HG03354 (cell line): ENCODE results near the gene PI3.
"Not testable (repeated sequence)": the region's sequence is repeated elsewhere in the genome, so short reads cannot be mapped to it uniquely, and the experiment has no call there.

Experiments
- ATAC-seq: cut with Tn5 transposase; IDR thresholded peaks from one replicate; pipeline ENCODE4 v1.9.1; 2021; ENCODE audit warnings: mild to moderate bottlenecking; ENCODE audit not compliant: unreplicated experiment, poor library complexity, severe bottlenecking

Gene PI3, protein sequence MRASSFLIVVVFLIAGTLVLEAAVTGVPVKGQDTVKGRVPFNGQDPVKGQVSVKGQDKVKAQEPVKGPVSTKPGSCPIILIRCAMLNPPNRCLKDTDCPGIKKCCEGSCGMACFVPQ

DNA sequence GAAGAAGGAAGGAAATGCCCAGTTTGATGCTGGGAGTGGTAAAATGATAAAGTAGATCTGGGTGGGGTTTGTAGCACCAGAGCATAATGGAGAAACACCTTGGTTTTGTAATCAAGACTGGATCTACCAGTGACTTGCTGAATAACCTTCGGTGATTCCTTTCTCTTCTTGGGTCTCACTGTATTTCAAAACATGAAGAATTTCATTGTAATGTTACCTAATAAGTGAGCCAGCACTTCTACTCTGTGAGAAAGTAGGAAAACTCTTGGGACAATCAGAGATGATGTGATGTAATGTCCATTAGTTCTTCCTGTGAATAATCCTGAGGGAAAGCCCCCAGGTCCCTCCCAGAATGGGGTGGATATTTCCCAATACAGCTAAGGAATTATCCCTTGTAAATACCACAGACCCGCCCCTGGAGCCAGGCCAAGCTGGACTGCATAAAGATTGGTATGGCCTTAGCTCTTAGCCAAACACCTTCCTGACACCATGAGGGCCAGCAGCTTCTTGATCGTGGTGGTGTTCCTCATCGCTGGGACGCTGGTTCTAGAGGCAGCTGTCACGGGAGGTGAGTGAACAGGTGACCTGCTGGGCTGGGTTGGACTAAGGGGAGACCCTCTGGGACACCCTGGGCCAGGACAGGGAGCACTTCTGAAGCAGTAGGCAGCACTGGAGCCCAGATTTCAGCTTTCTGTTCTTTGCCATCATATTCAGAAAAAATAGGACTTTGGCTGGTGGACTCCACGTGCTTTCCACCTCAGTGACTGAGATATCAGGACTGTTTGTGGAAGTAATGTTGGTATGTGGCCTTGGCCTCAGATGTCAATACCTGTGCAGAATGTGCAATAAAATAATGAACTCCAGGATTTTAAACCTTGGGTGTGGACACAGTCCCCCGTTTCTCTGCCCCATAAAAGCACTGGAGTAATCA is at the start of gene PI3:
Gene PI3 (plus strand): TSS at position 469 of the 931 bp plus-strand sequence. CDS start 21 bp downstream, at position 490.
- no peak for ATAC-seq

DNA sequence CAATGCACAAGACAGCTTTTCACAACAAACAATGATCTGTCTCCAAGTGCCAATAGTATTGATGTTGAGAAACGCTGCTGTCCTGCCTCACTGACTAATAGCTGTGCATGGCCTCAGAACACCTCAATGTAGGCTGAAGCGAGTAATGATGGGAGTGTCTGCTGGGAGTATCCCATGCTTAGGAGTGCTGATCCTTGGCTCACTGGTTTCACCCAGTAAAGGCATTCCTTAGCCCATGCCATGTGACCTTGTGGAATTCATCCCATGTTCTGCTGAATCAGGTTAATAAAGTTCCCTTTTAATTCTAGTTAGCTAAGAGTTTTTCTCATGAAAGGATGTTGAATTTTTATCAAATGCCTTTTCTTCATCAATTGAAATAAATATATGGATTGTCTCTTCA is 46.6 kb upstream of the PI3 start:
- ATAC-seq, result no peak

DNA sequence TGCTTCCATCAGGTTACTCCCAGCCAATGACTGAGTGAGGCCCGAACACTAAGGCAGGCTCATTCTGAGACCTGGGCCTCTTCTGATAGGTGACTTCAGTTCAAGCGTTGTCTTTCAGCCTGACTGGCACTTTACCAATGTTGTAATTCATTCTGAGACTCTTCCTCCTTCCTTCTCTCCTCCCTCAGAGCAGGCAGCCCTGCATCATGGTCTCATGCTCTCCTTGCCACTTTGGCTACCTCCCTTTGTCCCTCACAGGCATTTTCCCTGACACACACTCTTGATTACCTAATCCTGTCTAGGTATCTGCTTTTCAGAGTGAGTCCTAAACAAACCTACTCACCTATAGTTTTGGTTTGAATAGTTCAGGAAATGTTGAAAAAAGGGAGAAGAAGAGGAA is 37.8 kb upstream of the PI3 start:
- no peak for ATAC-seq

DNA sequence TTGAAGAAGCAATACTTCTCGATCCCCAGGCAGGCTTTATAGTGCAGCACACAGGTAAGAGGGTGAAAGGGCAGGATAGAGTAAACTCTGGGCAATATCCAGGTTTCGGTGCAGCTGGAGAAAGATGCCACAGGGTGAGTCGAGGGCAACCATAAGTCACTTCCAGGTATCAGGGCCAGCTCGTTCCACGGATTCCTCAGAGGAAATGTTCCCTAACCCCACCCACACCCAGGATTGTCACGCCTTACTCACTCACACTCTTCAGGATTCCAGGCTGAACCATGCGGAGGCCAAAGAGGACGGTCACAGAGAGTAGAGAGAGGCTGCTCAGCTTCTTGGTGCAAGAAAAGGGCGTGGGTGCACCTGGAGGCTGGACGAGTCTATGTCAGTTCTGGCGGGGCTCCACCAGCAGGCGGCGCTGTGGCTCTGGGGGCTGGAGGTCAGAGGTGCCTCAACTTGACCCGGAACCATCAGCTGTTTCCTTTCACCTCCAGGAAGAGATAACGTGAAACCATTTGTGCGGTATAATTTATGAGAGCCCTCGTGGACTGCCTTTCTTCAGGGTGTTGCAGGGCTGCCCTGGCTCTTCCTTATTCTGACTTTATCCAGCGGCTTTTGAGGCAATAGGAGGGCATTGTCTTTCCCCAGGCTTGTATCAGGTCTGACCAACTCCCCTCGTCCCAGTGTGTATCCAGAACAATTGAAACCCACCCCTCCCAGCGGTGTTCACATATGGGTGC is 36.0 kb upstream of the PI3 start:
- ATAC-seq, result no peak

DNA sequence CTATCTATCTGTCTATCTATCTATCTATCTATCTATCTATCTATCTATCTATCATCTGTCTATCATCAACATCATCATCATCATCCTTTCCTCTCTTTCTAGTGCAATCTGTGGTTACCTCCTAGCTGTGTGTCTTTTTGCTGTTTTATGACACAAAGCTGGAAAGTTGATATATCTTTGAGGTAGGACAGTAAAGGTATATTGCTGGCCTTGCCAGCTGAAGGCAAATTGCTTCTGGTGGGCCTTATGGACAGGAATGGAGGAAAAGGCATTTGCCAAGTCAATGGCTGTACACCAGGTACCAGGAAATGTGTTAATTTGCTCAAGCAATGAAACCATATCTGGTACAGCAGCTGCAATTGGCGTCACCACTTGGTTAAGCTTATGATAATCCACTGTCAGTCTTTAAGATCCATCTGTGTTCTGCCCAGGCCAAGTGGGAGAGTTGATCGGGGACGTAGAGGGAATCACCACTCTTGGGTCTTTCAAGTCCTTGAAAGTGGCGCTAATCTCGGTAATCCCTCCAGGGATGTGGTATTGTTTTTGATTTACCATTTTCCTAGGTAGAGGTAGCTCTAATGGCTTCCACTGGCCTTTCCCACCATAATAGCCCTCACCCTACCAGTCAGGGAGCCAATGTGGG is 34.8 kb upstream of the PI3 start:
- ATAC-seq, result not testable (repeated sequence)

DNA sequence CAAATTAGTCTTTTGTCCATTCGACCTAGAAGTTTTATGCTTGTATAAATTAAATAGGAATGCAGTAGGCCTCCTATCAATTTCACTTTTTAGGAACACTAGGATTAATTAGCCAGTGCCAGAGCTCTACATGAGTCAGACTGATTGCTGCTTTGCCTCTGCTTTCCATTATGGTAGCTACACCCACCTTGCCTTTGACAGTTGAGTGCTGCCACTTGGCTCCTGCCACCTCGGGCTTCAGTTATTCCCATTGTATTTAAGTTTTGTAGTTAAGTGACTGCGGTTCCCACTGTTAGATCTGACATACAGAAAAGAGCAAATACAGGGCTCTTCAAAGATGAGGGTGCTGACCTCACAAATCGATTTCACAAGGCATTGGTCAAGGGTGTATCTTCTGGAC is 33.9 kb upstream of the PI3 start:
- no peak for ATAC-seq

DNA sequence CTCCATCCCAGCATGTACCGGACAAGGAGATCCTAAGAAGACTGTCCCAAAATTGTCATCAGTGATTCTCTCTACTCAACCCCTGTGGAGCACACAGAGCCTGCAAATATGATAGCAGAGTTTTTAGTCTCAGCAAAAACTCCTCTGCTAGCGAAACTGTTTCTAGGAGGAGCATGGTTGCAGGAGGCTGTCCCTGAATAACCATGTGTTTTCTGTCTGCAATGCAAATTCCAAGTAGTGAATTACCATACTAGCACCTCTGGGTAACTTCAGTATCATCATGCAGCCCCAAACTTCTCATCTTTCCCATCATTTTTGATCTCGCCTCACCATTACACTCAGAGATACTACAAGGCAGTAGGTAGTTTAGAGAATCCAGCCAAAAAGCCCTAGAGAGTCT is 25.6 kb upstream of the PI3 start:
- no peak for ATAC-seq

DNA sequence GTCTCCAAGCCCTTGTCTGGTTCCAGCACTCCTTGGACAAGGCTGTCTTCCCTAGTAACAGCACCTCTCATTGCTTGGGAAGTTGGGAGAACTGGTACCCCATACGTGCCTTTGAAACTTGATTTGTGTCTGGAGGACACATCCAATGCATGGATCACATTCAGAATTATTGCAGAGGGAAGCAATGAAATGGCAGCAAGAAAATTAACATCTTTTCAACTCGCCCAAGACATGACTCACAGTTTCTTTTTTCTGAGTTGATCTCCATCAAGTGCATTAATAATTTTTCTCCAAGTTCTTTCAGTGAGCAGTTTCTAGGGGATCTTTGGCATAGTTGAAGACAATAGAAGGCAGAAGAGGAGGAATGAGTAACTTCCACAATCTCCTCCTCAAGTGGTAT is 22.3 kb upstream of the PI3 start:
- ATAC-seq, result no peak

DNA sequence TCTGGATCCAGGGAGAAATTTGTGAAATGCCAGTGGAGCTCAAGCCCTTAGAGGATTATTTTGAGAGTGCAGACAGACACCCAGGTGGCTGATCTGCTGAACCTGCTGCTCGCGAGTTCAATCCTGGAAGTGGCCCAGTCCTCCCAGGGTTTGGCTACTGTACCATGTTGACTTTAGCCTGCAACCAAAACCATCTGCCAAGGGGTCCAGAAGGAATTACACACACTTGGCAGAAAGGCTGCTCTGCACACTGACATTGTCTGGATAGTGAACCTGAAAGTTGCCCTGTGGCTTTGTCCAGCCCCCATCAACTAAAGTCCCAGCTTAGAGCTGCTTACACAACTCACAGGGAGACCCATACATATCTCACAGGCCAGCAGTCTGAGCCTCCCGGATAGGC is 21.6 kb upstream of the PI3 start:
- no peak for ATAC-seq

DNA sequence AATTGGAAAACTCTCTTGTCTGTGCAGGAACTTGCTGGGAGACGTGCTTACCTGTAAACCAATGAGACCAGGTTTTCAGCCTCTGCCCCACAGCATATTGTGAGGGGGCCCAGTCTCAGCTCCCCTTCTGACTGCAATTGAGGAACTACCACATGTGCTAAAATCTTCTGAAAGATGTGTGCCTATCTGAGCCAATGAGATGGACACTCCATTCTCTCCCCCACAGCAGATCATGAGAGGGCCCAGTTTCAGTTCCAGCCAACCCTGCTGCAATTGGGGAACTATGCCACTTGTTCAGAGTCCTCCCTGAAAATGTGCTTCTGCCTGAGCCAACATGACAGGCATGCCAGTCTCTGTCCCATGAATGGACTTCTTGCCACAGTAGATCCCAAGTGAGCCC is 20.9 kb upstream of the PI3 start:
- ATAC-seq, result no peak

DNA sequence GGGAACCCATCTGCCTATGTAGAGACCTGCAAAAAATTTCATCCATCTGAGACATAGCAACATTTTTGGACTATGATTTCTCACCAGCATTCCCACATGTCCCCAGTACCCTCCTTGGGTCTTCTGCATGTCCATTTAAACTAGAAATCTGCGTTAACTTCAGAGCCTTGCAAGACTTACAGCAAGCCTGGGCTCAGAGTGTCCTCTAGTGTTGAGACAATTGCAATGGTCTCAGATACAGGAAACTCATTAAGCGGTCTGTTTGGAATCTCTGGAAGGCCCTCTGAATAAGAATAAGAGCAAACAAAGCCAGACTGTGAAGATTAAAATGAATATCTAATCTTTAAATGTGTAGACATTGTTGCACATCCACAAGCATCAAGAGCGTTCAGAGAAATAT is 20.5 kb upstream of the PI3 start:
- ATAC-seq, result no peak

DNA sequence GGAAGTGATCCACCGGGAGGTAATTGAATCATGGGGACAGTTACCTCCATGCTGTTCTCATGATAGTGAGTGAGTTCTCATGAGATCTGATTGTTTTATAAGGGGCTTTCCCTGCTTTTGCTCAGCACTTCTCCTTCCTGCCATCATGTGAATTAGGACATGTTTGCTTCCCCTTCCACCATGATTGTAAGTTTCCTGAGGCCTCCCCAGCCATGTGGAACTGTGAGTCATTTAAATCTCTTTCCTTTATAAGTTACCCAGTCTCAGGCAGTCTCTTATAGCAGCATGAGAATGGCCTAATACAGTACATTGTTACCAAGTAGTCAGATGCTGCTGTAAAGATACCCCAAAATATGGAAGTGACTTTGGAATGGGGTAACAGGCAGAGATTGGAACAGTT is 19.9 kb upstream of the PI3 start:
- not testable (repeated sequence) for ATAC-seq

DNA sequence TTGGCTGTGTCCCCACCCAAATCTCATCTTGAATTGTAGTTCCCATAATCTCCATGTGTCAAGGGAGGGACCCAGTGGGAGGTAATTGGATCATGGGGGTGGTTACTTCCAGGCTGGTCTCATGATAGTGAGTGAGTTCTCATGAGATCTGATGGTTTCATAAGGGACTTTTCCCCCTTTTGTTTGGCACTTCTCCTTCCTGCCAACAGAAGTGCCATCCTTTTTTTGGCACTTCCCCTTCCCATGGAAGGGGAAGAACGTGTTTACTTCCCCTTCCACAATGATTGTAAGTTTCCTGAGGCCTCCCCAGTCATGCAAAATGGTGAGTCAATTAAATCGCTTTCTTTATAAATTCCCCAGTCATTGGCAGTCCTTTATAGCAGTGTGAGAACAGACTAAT is 18.0 kb upstream of the PI3 start:
- no peak for ATAC-seq

DNA sequence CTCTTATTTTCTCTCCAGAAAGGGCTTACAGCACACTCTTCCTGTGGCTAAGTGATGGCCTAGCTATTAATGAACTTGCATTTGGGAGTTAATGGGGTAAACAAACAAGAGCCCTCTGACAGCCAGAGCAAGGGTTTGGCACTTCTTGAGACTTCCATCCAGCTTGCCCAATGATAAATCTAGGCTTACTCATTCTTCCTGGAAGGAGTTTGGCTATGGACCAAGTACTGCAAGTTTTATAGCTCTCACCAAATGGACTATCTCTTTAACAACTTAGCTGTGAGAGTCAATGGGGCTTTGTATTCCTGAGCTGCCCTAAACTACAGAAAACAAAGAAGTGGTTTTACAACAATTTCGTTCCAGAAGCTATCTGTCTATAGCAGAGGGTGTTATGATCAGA is 16.7 kb upstream of the PI3 start:
- ATAC-seq, result no peak

DNA sequence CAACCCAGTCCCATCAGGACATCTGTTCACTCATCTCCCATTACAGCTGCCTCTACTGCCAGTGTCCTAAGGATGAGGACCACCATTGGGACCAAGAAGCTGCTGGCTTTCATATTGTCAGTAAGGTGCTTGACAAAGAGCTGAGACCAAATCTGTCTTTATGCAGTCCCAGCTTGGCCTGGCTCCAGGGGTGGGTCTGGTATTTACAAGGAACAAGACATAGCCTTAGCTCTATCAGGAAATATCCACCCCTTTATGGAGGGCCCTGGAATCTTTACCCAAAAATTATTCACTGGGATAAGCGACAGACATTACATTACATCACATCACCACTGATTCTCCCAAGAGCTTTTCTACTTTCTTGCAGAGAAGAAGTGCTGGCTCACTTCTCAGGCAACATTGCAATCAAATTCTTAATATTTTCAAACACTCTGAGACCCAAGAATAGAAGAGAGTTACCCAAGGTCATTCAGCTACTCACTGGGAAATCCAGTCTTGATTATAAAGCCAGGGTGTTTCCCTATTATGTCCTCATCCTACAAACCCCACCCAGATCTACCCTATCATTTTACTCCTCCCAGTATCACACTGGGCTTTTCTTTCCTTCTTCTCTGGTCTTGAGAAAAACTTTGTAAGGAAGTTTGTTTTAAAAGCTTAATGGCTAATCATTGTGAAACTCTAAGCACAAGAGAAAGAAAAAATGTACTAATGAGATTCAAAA is 11.5 kb upstream of the PI3 start:
- ATAC-seq, result no peak

DNA sequence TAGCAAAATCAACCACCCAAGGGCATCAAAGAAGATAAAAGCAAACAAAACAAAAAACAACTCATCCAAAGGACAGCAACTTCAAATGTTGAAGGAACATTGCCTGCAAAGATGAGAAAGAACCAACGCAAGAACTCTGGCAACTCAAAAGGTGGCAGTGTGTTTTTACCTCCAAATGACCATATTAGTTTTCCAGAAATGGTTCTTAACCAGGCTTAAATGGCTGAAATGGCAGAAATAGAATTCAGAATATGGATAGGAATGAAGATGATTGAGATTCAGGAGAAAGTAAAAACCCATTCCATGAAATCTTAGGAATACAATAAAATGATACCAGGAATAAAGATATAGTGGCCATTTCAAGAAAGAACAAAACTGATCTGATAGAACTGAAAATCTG is 9.8 kb upstream of the PI3 start:
- ATAC-seq, result no peak

DNA sequence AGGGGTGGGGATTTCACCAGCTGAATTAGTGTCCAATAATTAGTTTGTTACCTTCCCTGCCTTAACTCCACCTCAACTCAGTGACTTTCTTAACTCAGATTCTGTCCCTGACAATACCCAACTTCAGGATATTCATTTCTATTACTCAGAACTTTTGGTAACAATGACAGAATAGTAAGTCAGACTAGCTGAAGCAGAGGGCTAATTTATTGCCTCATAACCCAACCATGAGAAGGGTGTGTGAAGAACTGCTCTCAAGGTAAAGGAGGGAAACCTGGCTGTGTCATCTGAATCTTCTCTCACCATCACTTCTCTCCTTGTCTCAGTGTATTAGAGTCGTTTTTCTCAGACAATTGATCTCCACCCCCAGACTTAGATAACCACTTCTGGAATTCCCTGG is 1.2 kb upstream of the PI3 start:
- ATAC-seq, result no peak

DNA sequence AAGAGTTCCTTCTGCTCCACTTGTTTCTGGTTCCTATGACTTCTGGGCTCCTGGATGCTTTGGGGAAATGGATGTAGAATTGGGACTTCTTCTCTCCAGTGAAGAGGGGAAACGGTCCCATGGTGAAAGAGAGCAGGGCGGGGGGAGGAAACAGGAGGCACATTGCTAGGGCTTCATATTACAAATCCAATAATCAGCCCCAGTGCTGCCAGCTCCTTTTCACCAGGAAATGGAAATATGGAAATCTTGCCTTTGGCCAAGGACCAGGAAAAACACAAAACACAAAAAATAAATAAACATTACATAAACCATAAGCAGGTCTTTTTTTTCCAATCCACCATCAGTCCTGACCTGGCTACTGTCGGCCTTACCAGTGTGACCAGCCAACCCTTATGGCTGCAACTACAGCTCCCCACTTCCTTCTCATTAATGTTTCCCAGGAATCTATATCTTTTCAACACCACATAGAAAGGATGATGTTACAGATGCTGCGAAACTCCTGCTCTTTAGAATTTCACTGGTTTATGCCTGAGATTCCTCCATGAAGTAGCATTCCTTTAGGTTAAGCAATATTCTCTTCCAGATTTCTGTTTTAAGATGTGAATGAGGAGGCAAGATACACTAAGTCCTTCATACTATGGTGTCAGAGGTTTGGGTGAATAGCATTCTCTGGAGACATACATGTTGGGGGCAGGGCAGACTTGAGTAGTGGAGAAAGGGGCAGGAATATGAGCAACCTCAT is 2.0 kb downstream of the PI3 start:
- ATAC-seq, result no peak

DNA sequence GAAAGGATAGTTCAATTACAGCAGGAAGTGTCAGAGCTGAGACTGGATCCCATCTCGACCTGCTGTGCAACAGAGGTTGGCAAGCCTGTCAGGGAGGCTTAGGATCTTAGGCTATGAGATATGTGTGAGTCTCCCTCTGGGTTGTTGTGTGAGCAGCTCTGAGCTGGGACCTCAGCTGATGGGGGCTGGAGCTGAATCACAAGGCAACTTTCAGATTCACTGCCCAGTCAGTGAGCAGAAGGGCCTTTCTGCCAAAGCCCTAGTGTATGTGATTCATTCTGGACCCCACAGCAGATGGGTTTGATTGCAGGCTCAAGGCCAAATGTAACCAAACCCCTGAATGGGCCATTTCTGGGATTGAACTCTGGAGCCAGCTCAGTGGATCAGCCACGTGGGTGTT is 4.5 kb downstream of the PI3 start:
- no peak for ATAC-seq
